T-helper 22 cell (primary cell): ENCODE results near the gene CCDC187.

ENCODE experiments used
- DNase-seq: peaks from one replicate; pipeline ENCODE4 v3.0.0-alpha.2; 2020; ENCODE audit warnings: low read depth

CCDC187 gene

GRCh38 chr9:136339173-136339957, 35.5 kb upstream of the CCDC187 start:
- DNase-seq: no peak

- no peak for DNase-seq
Measured at GRCh38 chr9:136338511-136338910, 34.6 kb upstream of the CCDC187 start.

GRCh38 chr9:136337416-136338395, 33.8 kb upstream of the CCDC187 start:
- no peak for DNase-seq

GRCh38 chr9:136336881-136337280, 33.0 kb upstream of the CCDC187 start:
- DNase-seq: no peak

DNA sequence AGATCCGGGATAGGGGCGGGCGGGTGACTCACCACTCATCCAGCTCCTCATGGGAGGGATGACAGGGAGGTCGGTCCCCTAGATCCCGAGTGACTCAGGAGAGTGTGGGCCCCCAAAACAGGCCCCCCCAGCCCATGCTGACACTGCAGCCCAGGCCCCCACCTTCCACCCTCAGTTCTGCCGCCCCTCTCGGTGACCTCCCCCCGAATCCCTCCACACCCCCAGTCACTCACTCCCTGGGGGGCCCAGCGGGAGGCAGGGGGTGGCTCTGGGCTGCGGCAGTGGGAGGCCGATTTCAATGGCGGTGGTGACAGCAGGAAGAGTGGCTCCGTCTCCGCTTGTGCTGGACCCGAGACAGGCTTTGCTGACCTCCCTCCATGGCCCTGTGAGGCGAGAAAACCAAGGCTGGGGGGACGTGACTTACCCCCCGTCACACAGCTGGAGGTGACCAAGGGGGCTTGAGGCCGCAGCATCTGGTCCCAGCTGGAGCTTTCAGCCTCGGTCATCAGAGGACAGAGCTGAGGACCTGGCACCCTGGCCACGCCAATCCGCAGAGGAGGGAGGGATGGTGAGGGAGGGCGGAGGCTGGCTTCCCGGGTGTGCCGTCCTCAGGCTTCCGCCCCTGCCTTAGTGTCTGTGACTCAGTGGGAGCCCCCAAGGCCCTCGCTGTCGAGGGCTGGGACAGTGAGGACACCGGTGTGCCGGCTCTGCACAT, 32.4 kb upstream of the CCDC187 start:
- no peak for DNase-seq

GRCh38 chr9:136335296-136336155, 31.6 kb upstream of the CCDC187 start:
- no peak for DNase-seq

- no peak for DNase-seq
Measured at GRCh38 chr9:136334541-136334940, 30.6 kb upstream of the CCDC187 start.

DNA sequence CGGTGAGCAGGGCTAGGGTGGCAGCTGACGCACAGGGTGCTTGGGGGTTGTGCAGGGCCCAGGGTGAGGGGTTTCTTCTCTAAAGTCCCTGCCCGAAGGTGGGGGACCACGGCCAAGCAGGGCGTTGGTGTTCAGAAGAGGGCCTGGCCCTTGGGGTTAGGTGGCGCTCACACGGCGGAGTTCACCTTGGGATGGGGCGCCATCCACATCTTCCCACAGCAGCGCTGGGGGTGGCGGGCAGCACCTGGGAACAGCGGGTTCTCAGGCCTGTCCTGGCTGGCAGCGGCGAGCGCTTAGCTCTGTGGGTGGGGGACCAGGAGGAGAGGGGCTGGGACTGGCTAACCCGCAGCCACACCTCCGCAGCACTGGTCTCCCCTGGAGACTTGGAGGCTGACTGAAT, 29.6 kb upstream of the CCDC187 start:
- DNase-seq: no peak

- no peak for DNase-seq
Measured at GRCh38 chr9:136333045-136333444, 29.2 kb upstream of the CCDC187 start.

DNA sequence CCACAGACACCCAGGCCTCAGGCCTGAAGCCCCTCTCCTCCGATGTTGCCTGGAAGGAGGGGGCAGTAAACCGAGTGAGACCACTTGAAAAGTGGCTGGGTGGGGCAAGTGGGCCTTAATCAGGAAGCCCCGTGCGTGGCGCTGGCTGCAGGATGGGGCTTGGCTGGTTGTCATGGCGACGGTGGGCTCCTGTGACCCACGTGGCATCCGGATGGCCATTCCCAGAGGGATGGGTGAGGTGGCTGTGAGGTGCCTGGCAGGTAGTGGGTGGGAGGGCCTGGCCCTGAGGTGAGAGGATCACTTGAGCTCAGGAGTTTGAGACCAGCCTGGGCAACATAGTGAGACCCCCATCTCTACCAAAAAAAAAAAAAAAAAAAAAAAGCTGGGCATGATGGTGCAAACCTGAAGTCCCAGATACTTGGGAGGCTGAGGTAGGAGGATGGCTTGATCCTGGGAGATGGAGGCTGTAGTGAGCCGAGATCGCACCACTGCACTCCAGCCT, 28.6 kb upstream of the CCDC187 start:
- no peak for DNase-seq

DNA sequence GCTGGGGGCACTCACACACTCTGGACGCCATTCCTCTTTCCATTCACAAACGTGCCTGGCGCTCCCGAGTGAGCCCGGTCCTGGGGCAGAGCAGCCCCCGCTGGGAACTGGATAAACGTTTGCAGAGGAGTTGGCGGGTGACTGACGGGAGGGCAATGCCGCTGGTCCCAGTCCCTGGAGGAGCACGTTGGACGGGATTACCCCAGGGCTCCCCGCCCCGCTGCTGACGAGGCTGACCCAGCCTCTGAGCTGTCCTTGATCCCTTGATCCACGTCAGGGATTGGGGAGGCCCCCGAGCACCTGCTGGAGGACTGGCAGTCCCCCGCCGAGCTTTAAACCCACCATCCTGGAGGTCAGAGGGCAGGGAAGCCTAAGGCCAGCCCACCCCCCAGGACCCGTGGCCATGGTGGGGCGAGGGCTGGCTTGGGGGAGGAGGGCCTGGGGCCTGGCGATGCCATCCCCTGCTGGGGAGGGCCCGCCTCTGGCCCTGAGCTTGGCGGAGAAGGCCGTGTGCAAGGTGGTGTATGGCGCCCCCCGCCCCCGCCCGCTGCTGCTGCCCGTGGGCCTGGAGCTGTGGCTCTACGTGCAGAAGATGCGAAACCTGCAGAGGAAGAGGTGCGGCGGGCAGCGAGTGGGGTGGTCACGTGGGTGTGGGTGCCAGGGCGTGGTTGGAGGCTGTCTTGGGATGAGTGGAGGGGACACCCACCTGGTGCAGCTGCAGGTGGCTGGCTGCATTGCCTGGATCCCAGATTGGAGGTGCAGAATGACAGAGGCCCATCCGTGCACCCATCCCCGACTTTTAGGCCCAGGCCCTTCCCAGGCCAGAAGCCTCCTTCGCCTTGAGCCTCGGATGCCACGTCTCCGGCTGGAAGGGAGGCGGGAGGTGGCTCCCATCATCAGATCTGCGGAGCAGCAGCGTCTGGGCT, 27.9 kb upstream of the CCDC187 start:
- DNase-seq: no peak

- no peak for DNase-seq
Measured at GRCh38 chr9:136331030-136331429, 27.1 kb upstream of the CCDC187 start.

DNA sequence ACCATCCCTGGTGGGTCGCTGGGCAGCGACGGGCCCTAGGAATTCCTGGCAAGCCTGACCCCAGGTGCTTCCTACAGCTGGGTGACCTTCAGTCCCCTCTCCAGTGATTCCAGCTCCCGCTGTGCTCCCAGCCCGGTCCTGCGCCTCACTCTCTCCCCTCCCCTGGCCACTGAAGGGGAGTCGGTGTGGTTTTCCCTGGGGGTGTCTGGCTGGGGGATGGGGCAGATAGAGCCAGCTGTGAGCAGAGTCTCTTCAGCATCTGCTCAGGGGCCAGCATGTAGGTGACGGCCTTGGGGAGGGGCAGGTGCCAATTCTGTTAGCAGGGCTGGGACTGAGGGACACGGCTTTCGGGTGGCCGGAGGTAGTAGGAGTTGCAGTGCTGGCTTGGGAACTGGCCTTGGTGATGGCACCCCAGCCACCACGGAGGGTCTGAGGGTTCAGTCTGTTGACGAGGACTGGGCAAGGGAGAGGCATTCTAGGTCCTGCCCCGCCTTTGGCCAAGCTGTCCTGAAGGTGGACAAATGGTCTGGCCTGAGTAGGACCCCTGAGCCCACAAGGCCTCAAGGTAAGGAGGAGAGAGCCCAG, 26.6 kb upstream of the CCDC187 start:
- DNase-seq: no peak

DNA sequence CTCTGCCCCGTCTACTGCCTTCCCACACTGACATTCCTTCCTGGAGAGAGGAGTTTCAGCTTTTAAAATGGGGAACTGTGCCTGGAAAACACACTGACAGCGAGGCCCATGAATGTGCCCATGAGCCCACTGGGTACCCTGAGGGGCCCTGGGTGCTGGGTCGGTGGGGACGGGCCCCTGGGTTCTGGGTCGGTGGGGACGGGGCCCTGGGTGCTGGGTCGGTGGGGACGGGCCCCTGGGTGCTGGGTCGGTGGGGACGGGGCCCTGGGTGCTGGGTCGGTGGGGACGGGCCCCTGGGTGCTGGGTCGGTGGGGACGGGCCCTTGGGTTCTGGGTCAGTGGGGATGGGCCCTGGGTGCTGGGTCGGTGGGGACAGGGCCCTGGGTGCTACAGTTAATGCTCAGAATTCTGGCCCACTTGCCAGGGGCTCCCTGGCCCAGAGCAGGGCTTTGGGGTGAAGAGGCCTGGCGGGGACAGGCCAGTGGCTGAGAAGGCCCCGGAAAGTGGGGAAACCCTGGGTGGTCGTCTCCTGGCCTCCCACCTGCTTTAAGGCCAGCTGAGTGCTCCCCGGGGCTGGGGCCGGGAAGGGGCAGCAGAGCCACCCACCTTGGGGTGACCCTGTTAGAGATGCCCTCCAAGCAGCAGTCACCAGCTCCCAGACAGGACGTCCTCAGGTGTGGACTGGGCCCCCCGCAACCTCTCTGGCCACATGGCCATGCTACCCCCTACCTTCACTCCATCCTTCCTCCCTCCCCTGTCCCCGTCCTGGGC, 25.9 kb upstream of the CCDC187 start:
- DNase-seq: no peak

GRCh38 chr9:136329211-136329627, 25.3 kb upstream of the CCDC187 start:
- DNase-seq: no peak

DNA sequence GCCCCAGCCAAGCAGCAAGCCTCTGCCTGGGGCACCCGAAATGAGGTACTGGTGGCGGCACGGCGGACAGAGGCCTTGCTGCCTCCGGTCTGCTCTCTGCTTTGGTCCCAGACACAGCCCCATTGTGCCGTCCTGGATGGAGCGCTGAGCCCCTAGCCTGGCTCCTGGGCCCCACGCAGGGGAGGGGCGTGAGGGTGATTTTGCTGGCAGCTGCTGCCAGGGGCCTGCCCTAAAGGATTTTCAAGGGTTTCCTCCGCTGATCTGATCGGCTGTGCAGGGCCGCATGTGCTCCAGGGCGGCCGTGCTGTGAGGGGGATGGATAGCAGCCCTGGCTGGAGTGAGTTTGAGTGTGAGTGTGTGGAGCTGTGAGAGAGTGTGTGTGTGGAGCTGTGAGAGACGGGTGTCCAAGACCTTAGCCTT, 24.7 kb upstream of the CCDC187 start:
- DNase-seq: no peak

DNA sequence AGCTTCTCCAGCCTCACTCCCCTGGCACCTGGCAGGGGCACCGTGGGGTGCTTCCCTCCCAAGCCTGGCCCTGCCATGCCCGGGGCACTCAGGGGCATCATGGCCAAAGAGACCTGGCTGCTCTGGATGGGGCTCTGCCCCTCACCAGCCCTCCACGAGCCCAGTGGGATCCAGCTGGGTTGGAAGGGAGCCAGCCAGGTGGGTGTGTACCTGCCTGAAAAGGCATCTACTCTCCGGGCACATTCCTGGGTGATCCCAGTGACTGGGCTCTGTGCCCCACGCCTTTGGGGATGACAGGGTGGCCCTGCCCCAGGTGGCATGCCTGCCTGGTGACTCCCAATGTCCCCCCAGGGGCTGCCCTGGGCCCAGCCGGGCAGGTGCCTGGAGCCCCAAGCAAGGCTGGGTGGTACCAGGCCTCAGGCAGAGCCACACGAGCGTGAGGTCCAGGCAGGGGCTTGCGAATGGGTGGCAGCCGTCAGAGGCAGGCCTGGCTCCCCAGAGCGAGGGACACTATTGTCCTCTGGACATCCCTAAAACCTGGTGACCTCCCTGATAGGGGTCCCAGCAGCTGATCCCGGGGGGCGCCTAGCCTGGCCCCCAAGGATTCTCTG, 24.2 kb upstream of the CCDC187 start:
- DNase-seq: no peak

GRCh38 chr9:136327304-136327974, 23.5 kb upstream of the CCDC187 start, which contains the start of gene GPSM1:
Gene GPSM1 (plus strand): TSS chr9:136327539. CDS start chr9:136327696, 157 bp downstream.
- peak; percentile 14 for DNase-seq
